PC-9 (cell line): ENCODE results near the gene UCP2.

Source experiments
- CTCF ChIP-seq: fragments of 200-600 bp; sonication (generic); conservative IDR thresholded peaks from 2 replicates; pipeline ENCODE4 v1.6.1; 2017; ENCODE audit warnings: mixed run types, antibody characterized with exemption, mild to moderate bottlenecking, moderate library complexity
- EZH2 ChIP-seq: fragments of 200-600 bp; sonication (generic); IDR thresholded peaks from 2 replicates; pipeline ENCODE4 v1.8.0; 2017; ENCODE audit warnings: antibody characterized with exemption, low read depth

GRCh38 chr11:73929388-73929787, 53.3 kb downstream of the UCP2 start:
- TF ChIP-seq EZH2 (no peak), CTCF (no peak)
